SJSA1 (cell line): ENCODE data around the gene RAB40C. TPM values are rescaled to one million over a fixed set of nuclear protein-coding genes. Genes with fewer than 3 reads are reported as not detected.
A peak's percentile ranks its signal among the peaks of the same experiment; 100 is the strongest.

Experiments
- DNase-seq, 2 experiments: peaks; one replicate each; pipeline ENCODE4 v3.0.0-alpha.2; 2015 to 2020; ENCODE audit warnings: low spot score in 2 of 2, low read depth in 1 of 2
- H3K27ac ChIP-seq: fragments of 250-450 bp; sonication (Bioruptor Pico); 2 replicates; pipeline ENCODE4 v1.5.1; 2020; ENCODE audit warnings: mild to moderate bottlenecking, moderate library complexity
- H3K27me3 ChIP-seq: fragments of 250-450 bp; sonication (Bioruptor Pico); replicated peaks from 2 replicates; pipeline ENCODE4 v1.5.1; 2020; ENCODE audit warnings: mild to moderate bottlenecking, moderate library complexity
- H3K36me3 ChIP-seq: fragments of 250-450 bp; sonication (Bioruptor Pico); 2 replicates; pipeline ENCODE4 v1.5.1; 2020; ENCODE audit warnings: mild to moderate bottlenecking
- H3K4me1 ChIP-seq: fragments of 250-450 bp; sonication (Bioruptor Pico); replicated peaks from 2 replicates; pipeline ENCODE4 v1.6.1; 2021; ENCODE audit warnings: mild to moderate bottlenecking
- H3K4me3 ChIP-seq: fragments of 250-450 bp; sonication (Bioruptor Pico); 2 replicates; pipeline ENCODE4 v1.5.1; 2020; ENCODE audit warnings: mild to moderate bottlenecking
- H3K9me3 ChIP-seq: fragments of 250-450 bp; sonication (Bioruptor Pico); replicated peaks from 2 replicates; pipeline ENCODE4 v1.5.1; 2020; ENCODE audit warnings: mild to moderate bottlenecking
- total RNA-seq: library from RNA; depleted of rRNA; stranded (reverse); fragments of >200 nt; shearing (Covaris generic); gene quantifications from 2 replicates; pipeline ENCODE4 v1.2.3, GENCODE V29; 2014; rRNA removed

RAB40C gene
- total RNA-seq, result 10.2 and 17.8 TPM in 2 replicates

- H3K36me3 ChIP-seq, result peaks cover 19% of the 10 kb centered on the region
- peaks cover 21% of the 10 kb centered on the region for H3K4me1 ChIP-seq
- peak within 1 kb of the TSS; percentile 93 for H3K4me3 ChIP-seq
- peak within 1 kb of the TSS; percentile 88 for H3K27ac ChIP-seq
- H3K9me3 ChIP-seq, result no peaks in the 10 kb centered on the region
- H3K27me3 ChIP-seq, result 0 out of 2 replicates have a peak, but pooled peaks cover 4% of the 10 kb centered on the region
- DNase-seq, result peak; percentile 98 to 99
Observed at GRCh38 chr16:589658-590187, at the start of gene RAB40C. Gene RAB40C (plus strand): TSS chr16:590066. CDS start chr16:590292, 226 bp downstream.

GRCh38 chr16:540645-541340 is 49.1 kb upstream of the RAB40C start:
- no peak for DNase-seq
- H3K36me3 ChIP-seq, result peaks cover 44% of the 10 kb centered on the region
- no peak overlapping the region for H3K4me3 ChIP-seq
- no peak overlapping the region for H3K27ac ChIP-seq
- H3K9me3 ChIP-seq, result no peaks in the 10 kb centered on the region
- H3K4me1 ChIP-seq, result peaks cover 19% of the 10 kb centered on the region
- H3K27me3 ChIP-seq, result no peaks in the 10 kb centered on the region

- Histone ChIP-seq H3K27me3 (no peaks in the 10 kb centered on the region), H3K4me3 (no peak overlapping the region), H3K36me3 (peaks cover 42% of the 10 kb centered on the region), H3K9me3 (no peaks in the 10 kb centered on the region), H3K4me1 (peaks cover 15% of the 10 kb centered on the region), H3K27ac (no peak overlapping the region)
- DNase-seq, result no peak
Observed at GRCh38 chr16:543301-544164, 46.3 kb upstream of the RAB40C start.

- H3K9me3 ChIP-seq, result no peaks in the 10 kb centered on the region
- no peak overlapping the region for H3K27ac ChIP-seq
- H3K4me3 ChIP-seq, result no peak overlapping the region
- H3K36me3 ChIP-seq, result peaks cover 43% of the 10 kb centered on the region
- DNase-seq, result no peak
- H3K4me1 ChIP-seq, result peaks cover 11% of the 10 kb centered on the region
- no peaks in the 10 kb centered on the region for H3K27me3 ChIP-seq
Observed at GRCh38 chr16:544517-544916, 45.3 kb upstream of the RAB40C start.

GRCh38 chr16:546909-547770 is 42.7 kb upstream of the RAB40C start:
- Histone ChIP-seq H3K4me3 (no peak overlapping the region), H3K4me1 (no peaks in the 10 kb centered on the region), H3K9me3 (no peaks in the 10 kb centered on the region), H3K36me3 (peaks cover 45% of the 10 kb centered on the region), H3K27ac (no peak overlapping the region), H3K27me3 (no peaks in the 10 kb centered on the region)
- no peak for DNase-seq

- H3K4me3 ChIP-seq, result no peak overlapping the region
- H3K27me3 ChIP-seq, result no peaks in the 10 kb centered on the region
- H3K4me1 ChIP-seq, result no peaks in the 10 kb centered on the region
- H3K27ac ChIP-seq, result no peak overlapping the region
- DNase-seq, result no peak
- H3K9me3 ChIP-seq, result no peaks in the 10 kb centered on the region
- peaks cover 50% of the 10 kb centered on the region for H3K36me3 ChIP-seq
Observed at GRCh38 chr16:548586-548985, 41.3 kb upstream of the RAB40C start.

- Histone ChIP-seq H3K4me1 (no peaks in the 10 kb centered on the region), H3K4me3 (no peak overlapping the region), H3K27ac (no peak overlapping the region), H3K36me3 (peaks cover 51% of the 10 kb centered on the region), H3K9me3 (no peaks in the 10 kb centered on the region), H3K27me3 (no peaks in the 10 kb centered on the region)
- no peak for DNase-seq
Observed at GRCh38 chr16:549544-550263, 40.2 kb upstream of the RAB40C start.

- no peak overlapping the region for H3K27ac ChIP-seq
- H3K4me1 ChIP-seq, result no peaks in the 10 kb centered on the region
- no peak overlapping the region for H3K4me3 ChIP-seq
- H3K36me3 ChIP-seq, result peaks cover 55% of the 10 kb centered on the region
- no peaks in the 10 kb centered on the region for H3K27me3 ChIP-seq
- DNase-seq, result no peak
- H3K9me3 ChIP-seq, result no peaks in the 10 kb centered on the region
Observed at GRCh38 chr16:551210-551609, 38.7 kb upstream of the RAB40C start.

GRCh38 chr16:552171-552570 is 37.7 kb upstream of the RAB40C start:
- no peaks in the 10 kb centered on the region for H3K27me3 ChIP-seq
- H3K36me3 ChIP-seq, result peaks cover 49% of the 10 kb centered on the region
- no peaks in the 10 kb centered on the region for H3K9me3 ChIP-seq
- DNase-seq, result no peak
- H3K4me3 ChIP-seq, result no peak overlapping the region
- no peak overlapping the region for H3K27ac ChIP-seq
- no peaks in the 10 kb centered on the region for H3K4me1 ChIP-seq

GRCh38 chr16:553601-554296 is 36.1 kb upstream of the RAB40C start:
- Histone ChIP-seq H3K9me3 (no peaks in the 10 kb centered on the region), H3K4me3 (no peak overlapping the region), H3K36me3 (peaks cover 33% of the 10 kb centered on the region), H3K4me1 (no peaks in the 10 kb centered on the region), H3K27me3 (peaks cover 9% of the 10 kb centered on the region), H3K27ac (no peak overlapping the region)
- DNase-seq, result no peak

GRCh38 chr16:554297-554621 is 35.6 kb upstream of the RAB40C start:
- no peak overlapping the region for H3K27ac ChIP-seq

GRCh38 chr16:554640-555365 is 35.1 kb upstream of the RAB40C start:
- Histone ChIP-seq H3K36me3 (peaks cover 25% of the 10 kb centered on the region), H3K4me3 (no peak overlapping the region), H3K9me3 (no peaks in the 10 kb centered on the region), H3K27me3 (peaks cover 19% of the 10 kb centered on the region), H3K27ac (no peak overlapping the region), H3K4me1 (no peaks in the 10 kb centered on the region)
- no peak for DNase-seq

More at GRCh38 chr16:554297-554621, 35.6 kb upstream of the RAB40C start:
- no peaks in the 10 kb centered on the region for H3K4me1 ChIP-seq
- DNase-seq, result no peak
- peaks cover 31% of the 10 kb centered on the region for H3K36me3 ChIP-seq
- peaks cover 14% of the 10 kb centered on the region for H3K27me3 ChIP-seq
- no peaks in the 10 kb centered on the region for H3K9me3 ChIP-seq
- no peak overlapping the region for H3K4me3 ChIP-seq
